ENCODE results near the gene OSBPL3. TPM values are rescaled to one million over a fixed set of nuclear protein-coding genes. Genes with fewer than 3 reads are reported as not detected.
"Not testable (repeated sequence)": the region's sequence is repeated elsewhere in the genome, so short reads cannot be mapped to it uniquely, and the experiment has no call there.

Gene OSBPL3
- total RNA-seq, 1 donor = 30.8 TPM

DNA sequence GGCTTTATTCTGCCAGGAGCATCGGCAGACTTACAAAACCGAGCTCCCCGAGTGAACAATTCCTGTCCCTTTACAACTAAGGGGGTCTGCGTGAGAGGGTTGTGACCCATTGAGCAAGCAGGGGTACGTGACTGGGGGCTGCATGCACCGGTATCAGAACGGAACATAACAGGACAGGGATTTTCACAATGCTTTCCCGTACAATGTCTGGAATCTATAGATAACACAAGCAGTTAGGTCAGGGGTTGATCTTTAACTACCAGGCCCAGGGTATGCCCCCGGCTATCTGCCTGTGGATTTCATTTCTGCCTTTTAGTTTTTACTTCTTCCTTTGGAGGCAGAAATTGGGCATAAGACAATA, 184.6 kb downstream of the OSBPL3 start:
- Histone ChIP-seq H3K4me3 (ENCODE audit: insufficient read depth, low read length) (no peak overlapping the region), H3K36me3 (ENCODE audit: insufficient read depth, low read length) (peaks cover 11% of the 10 kb centered on the region), H3K27me3 (ENCODE audit: insufficient read depth, low read length) (no peaks in the 10 kb centered on the region), H3K9me3 (ENCODE audit: low read depth, low read length) (no peaks in the 10 kb centered on the region), H3K4me1 (ENCODE audit: insufficient read depth, low read length) (no peaks in the 10 kb centered on the region), H3K4me2 (ENCODE audit: insufficient read depth, low read length) (no peak overlapping the region), H3K79me2 (ENCODE audit: insufficient read depth, low read length) (no peaks in the 10 kb centered on the region), H3K27ac (ENCODE audit: low read depth, low read length) (no peak overlapping the region), H4K20me1 (ENCODE audit: insufficient read depth, low read length) (no peaks in the 10 kb centered on the region), H2AFZ (ENCODE audit: low read length) (no peak overlapping the region)
- no peak for TF ChIP-seq CTCF (IDR thresholded peaks at IDR 0.05; ENCODE audit: extremely low read depth, low read depth, low read length)
- no peak for DNase-seq (ENCODE audit: insufficient read length, low spot score, missing footprints)

DNA sequence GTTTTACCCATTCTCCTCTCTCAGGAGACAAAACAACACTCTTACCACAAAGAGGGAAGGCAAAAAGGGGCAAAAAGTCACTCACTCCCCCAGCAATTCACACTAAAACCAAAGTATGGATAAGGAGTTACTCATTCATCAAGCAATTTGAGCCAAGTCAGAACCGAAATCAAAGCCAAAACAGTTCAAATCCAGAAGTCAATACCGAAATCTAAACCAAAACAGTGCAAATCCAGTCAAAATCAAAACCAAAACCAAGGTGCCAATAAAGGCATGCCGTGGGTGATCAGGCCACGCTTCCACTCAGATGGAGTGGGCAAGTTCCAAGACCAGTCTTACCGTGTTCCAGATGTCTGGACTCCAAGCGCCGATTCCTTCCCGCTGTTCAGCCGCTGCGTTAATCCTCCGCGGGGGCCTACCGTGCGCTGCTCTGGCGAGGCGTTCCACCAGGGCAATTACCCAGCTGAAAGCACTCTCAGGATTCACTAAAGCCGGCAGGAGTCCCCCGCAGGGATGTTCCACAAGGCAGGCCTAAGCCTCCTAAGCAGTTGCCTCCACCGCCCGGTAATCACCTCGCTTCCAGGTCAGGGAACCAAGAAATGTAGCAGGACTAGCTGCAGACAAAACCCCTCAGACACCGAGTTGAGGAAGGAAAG, 185.1 kb downstream of the OSBPL3 start:
- not testable (repeated sequence) for H3K27ac ChIP-seq (ENCODE audit: low read depth, low read length); H3K9me3 ChIP-seq (ENCODE audit: low read depth, low read length); H3K27me3 ChIP-seq (ENCODE audit: insufficient read depth, low read length); H4K20me1 ChIP-seq (ENCODE audit: insufficient read depth, low read length); H2AFZ ChIP-seq (ENCODE audit: low read length); H3K4me3 ChIP-seq (ENCODE audit: insufficient read depth, low read length); H3K4me2 ChIP-seq (ENCODE audit: insufficient read depth, low read length); H3K4me1 ChIP-seq (ENCODE audit: insufficient read depth, low read length); H3K79me2 ChIP-seq (ENCODE audit: insufficient read depth, low read length); DNase-seq (ENCODE audit: insufficient read length, low spot score, missing footprints); H3K36me3 ChIP-seq (ENCODE audit: insufficient read depth, low read length)

DNA sequence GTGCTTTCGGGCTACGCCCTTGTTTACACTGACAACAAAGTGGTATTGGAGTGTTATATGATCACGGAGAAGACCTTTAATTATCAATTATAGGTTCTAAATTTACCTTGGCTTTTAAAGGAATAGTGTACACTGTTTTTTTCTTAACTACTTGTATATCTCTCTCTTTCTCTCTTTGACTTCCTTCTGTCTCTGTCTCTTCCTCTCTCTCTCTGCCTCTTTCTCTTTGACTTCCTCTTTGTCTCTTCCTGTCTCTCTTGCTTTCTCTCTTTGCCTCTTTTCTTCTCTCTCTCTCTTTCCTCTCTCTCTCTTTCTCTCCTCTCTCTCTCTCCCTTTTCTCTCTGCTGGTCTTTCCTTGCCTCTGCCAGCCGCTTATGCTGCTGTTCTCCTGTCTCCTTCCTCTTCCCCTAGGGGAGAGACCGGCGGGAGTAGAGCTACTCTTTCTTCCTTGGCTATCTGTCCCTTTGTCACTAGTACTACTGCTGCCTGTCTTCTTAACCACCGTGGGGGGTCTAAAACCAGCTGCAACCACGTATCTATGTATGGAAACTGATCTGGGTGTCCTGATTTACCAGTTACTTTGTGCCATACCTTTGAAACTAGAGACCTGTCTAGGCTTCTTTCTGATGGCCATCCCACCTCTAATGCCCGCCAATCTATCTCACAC, 185.9 kb downstream of the OSBPL3 start:
- no peak for TF ChIP-seq CTCF (IDR thresholded peaks at IDR 0.05; ENCODE audit: extremely low read depth, low read depth, low read length)
- Histone ChIP-seq H2AFZ (ENCODE audit: low read length) (peak overlapping the region; percentile 33), H3K27me3 (ENCODE audit: insufficient read depth, low read length) (no peaks in the 10 kb centered on the region), H4K20me1 (ENCODE audit: insufficient read depth, low read length) (no peaks in the 10 kb centered on the region), H3K79me2 (ENCODE audit: insufficient read depth, low read length) (no peaks in the 10 kb centered on the region), H3K4me2 (ENCODE audit: insufficient read depth, low read length) (no peak overlapping the region), H3K4me1 (ENCODE audit: insufficient read depth, low read length) (no peaks in the 10 kb centered on the region), H3K4me3 (ENCODE audit: insufficient read depth, low read length) (no peak overlapping the region), H3K36me3 (ENCODE audit: insufficient read depth, low read length) (peaks cover 8% of the 10 kb centered on the region), H3K27ac (ENCODE audit: low read depth, low read length) (no peak overlapping the region), H3K9me3 (ENCODE audit: low read depth, low read length) (no peaks in the 10 kb centered on the region)
- DNase-seq (ENCODE audit: insufficient read length, low spot score, missing footprints) = peak; percentile 46

DNA sequence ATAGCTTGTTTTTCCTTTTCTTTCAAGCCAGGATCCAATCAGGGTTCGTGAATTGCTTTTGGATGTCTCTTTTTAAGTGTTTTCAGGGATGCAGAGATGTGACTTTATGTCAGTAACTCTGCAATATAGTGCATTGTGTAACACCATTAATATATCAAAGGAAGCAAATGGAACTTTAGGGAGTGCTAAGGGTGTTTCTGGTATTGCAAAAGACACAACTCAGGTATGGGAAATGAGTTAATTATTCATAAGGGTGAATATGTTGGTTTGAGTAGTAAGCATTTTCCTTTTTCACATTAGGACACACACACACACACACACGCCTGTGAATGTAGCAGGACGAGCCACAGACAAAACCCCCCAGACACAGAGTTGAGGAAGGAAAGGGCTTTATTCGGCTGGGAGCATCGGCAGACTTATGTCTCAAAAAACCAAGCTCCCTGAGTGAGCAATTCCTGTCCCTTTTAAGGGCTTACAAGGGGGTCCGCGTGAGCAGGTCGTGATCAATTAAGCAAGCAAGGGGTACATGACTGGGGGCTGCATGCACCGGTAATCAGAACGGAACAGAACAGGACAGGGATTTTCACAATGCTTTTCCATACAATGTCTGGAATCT, 190.9 kb downstream of the OSBPL3 start:
- H3K4me3 ChIP-seq (ENCODE audit: insufficient read depth, low read length) = no peak overlapping the region
- H3K36me3 ChIP-seq (ENCODE audit: insufficient read depth, low read length) = no peaks in the 10 kb centered on the region
- no peaks in the 10 kb centered on the region for H4K20me1 ChIP-seq (ENCODE audit: insufficient read depth, low read length)
- DNase-seq (ENCODE audit: insufficient read length, low spot score, missing footprints) = no peak
- no peaks in the 10 kb centered on the region for H3K27me3 ChIP-seq (ENCODE audit: insufficient read depth, low read length)
- no peaks in the 10 kb centered on the region for H3K79me2 ChIP-seq (ENCODE audit: insufficient read depth, low read length)
- H3K4me1 ChIP-seq (ENCODE audit: insufficient read depth, low read length) = peaks cover 13% of the 10 kb centered on the region
- H3K27ac ChIP-seq (ENCODE audit: low read depth, low read length) = no peak overlapping the region
- H3K4me2 ChIP-seq (ENCODE audit: insufficient read depth, low read length) = no peak overlapping the region
- no peaks in the 10 kb centered on the region for H3K9me3 ChIP-seq (ENCODE audit: low read depth, low read length)
- no peak for TF ChIP-seq CTCF (IDR thresholded peaks at IDR 0.05; ENCODE audit: extremely low read depth, low read depth, low read length)
- no peak overlapping the region for H2AFZ ChIP-seq (ENCODE audit: low read length)
